ENCODE results near the gene NCOA7. TPM values are rescaled to one million over a fixed set of nuclear protein-coding genes. Genes with fewer than 3 reads are reported as not detected.

NCOA7 gene
- total RNA-seq, 2 donors from 2014 or later: 11.4 to 15.2 TPM

DNA sequence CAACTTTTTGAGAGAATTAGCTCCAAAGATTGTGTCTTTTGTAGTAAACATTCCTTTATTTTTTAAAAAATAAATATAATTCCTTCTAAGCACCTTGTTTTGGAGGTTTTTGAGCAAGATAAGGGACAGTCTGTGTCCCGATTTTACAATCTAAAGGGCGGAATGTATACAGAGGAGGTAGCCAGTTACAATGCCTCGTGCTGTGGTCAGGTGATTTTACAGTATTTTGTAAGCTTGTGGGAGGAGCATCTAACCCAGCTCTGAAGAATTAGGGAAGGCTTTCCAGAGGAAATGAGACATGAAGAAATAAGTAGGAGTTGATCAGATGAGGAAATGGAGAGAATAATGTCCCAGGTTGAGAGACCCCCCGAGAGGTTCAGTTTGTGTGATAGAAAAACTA is 167.1 kb downstream of the NCOA7 start:
- H3K9me3 ChIP-seq (ENCODE audit: control insufficient read depth, low read length): peaks cover 2% of the 10 kb centered on the region
- TF ChIP-seq, protein P1, sequence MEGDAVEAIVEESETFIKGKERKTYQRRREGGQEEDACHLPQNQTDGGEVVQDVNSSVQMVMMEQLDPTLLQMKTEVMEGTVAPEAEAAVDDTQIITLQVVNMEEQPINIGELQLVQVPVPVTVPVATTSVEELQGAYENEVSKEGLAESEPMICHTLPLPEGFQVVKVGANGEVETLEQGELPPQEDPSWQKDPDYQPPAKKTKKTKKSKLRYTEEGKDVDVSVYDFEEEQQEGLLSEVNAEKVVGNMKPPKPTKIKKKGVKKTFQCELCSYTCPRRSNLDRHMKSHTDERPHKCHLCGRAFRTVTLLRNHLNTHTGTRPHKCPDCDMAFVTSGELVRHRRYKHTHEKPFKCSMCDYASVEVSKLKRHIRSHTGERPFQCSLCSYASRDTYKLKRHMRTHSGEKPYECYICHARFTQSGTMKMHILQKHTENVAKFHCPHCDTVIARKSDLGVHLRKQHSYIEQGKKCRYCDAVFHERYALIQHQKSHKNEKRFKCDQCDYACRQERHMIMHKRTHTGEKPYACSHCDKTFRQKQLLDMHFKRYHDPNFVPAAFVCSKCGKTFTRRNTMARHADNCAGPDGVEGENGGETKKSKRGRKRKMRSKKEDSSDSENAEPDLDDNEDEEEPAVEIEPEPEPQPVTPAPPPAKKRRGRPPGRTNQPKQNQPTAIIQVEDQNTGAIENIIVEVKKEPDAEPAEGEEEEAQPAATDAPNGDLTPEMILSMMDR (conservative IDR thresholded peaks at IDR 0.05): no peak
- no peak overlapping the region for H3K9ac ChIP-seq (ENCODE audit: extremely low read depth, low read length, poor library complexity, severe bottlenecking)
- H3K4me3 Mint-ChIP-seq: no peak overlapping the region
- peaks cover 10% of the 10 kb centered on the region for H3K27me3 ChIP-seq (ENCODE audit: control insufficient read depth, insufficient read depth, low read length, poor library complexity, severe bottlenecking)
- H3K36me3 ChIP-seq (ENCODE audit: control insufficient read depth, insufficient read depth, low read length): no peaks in the 10 kb centered on the region
- H3K27me3 Mint-ChIP-seq (ENCODE audit: insufficient read depth): peaks cover 10% of the 10 kb centered on the region
- WGBS, 2 experiments (ENCODE audit: insufficient coverage in 1 of 2, insufficient read length in 1 of 2): 75 to 80% methylated on average over 4 of the region's 4 CpGs
- H3K4me1 Mint-ChIP-seq: peaks cover 8% of the 10 kb centered on the region
- no peak overlapping the region for H3K27ac ChIP-seq (ENCODE audit: low read depth, low read length)
- DNase-seq: no peak
- H3K4me1 ChIP-seq (ENCODE audit: control insufficient read depth, insufficient read depth, low read length): no peaks in the 10 kb centered on the region
- no peak overlapping the region for H3K27ac Mint-ChIP-seq
- no peaks in the 10 kb centered on the region for H3K36me3 Mint-ChIP-seq (ENCODE audit: low read depth)
- H3K9me3 Mint-ChIP-seq: peaks cover 1% of the 10 kb centered on the region
- peak overlapping the region; percentile 91 for H3K4me3 ChIP-seq (ENCODE audit: low read length)

DNA sequence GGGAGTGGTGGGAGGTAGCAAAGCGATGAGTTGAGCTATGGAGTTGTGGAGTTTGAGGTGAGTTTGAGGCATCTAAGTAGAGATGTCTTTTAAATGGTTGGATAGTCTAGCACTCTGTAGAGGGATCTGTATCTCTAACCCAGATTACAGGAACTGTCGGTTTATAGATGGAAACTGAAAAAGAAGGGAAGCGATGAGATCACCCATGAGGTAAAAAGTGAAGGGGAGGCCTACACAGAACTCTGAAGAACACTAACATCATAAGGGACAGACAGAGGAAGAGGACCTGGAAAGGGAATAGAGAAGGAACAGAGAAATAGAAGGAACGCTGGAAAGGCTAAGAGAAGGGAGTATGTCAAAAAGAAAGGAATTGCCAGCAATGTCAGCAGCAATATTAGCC is 168.3 kb downstream of the NCOA7 start:
- no peaks in the 10 kb centered on the region for H3K9me3 ChIP-seq (ENCODE audit: control insufficient read depth, low read length)
- WGBS, 2 experiments (ENCODE audit: insufficient coverage in 1 of 2, insufficient read length in 1 of 2): 90 to 95% methylated on average over 2 to 4 of the region's 4 CpGs
- peaks cover 7% of the 10 kb centered on the region for H3K27me3 ChIP-seq (ENCODE audit: control insufficient read depth, insufficient read depth, low read length, poor library complexity, severe bottlenecking)
- H3K36me3 ChIP-seq (ENCODE audit: control insufficient read depth, insufficient read depth, low read length): no peaks in the 10 kb centered on the region
- no peak overlapping the region for H3K9ac ChIP-seq (ENCODE audit: extremely low read depth, low read length, poor library complexity, severe bottlenecking)
- Mint-ChIP-seq H3K4me1 (peaks cover 20% of the 10 kb centered on the region), H3K9me3 (no peaks in the 10 kb centered on the region), H3K4me3 (no peak overlapping the region), H3K27ac (no peak overlapping the region), H3K27me3 (ENCODE audit: insufficient read depth) (peaks cover 6% of the 10 kb centered on the region), H3K36me3 (ENCODE audit: low read depth) (no peaks in the 10 kb centered on the region)
- H3K27ac ChIP-seq (ENCODE audit: low read depth, low read length): no peak overlapping the region
- no peaks in the 10 kb centered on the region for H3K4me1 ChIP-seq (ENCODE audit: control insufficient read depth, insufficient read depth, low read length)
- no peak overlapping the region for H3K4me3 ChIP-seq (ENCODE audit: low read length)
- TF ChIP-seq, protein P1 (conservative IDR thresholded peaks at IDR 0.05): no peak
- DNase-seq: no peak

DNA sequence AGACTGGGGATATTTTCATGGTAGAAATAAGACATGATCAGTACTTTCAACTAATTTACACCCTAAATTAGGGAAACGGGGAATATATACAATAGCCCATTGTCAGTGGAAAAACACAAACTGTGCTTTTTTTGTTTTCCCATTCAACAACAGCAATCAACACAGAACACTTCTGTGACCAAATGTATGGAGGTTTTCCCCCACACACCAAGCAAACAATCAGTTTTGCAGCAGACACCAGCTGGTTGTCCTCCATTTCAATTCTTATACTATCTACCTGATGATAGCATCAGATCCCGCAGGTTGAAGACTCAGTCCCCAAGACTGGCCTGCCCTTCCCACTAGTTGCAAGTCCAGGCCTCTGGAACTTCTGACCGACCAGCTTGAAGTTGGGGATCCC is 170.4 kb downstream of the NCOA7 start:
- no peak overlapping the region for H3K4me3 Mint-ChIP-seq
- no peak for DNase-seq
- H3K4me1 Mint-ChIP-seq: peaks cover 26% of the 10 kb centered on the region
- no peak overlapping the region for H3K4me3 ChIP-seq (ENCODE audit: low read length)
- WGBS, 2 experiments (ENCODE audit: insufficient coverage in 1 of 2, insufficient read length in 1 of 2): 92% methylated on average over 2 to 3 of the region's 3 CpGs
- no peak overlapping the region for H3K9ac ChIP-seq (ENCODE audit: extremely low read depth, low read length, poor library complexity, severe bottlenecking)
- TF ChIP-seq, protein P1 (conservative IDR thresholded peaks at IDR 0.05): no peak
- no peaks in the 10 kb centered on the region for H3K27me3 ChIP-seq (ENCODE audit: control insufficient read depth, insufficient read depth, low read length, poor library complexity, severe bottlenecking)
- no peak overlapping the region for H3K27ac ChIP-seq (ENCODE audit: low read depth, low read length)
- H3K9me3 Mint-ChIP-seq: no peaks in the 10 kb centered on the region
- no peak overlapping the region for H3K27ac Mint-ChIP-seq
- no peaks in the 10 kb centered on the region for H3K4me1 ChIP-seq (ENCODE audit: control insufficient read depth, insufficient read depth, low read length)
- no peaks in the 10 kb centered on the region for H3K36me3 Mint-ChIP-seq (ENCODE audit: low read depth)
- H3K36me3 ChIP-seq (ENCODE audit: control insufficient read depth, insufficient read depth, low read length): no peaks in the 10 kb centered on the region
- no peaks in the 10 kb centered on the region for H3K9me3 ChIP-seq (ENCODE audit: control insufficient read depth, low read length)
- H3K27me3 Mint-ChIP-seq (ENCODE audit: insufficient read depth): no peaks in the 10 kb centered on the region
